HCT116 (cell line): ENCODE results near the gene NEDD4L.

ENCODE experiments used
- CEBPB ChIP-seq: IDR thresholded peaks from 2 replicates; pipeline ENCODE4 v1.6.1; 2012; ENCODE audit warnings: low read depth
- CTCF ChIP-seq, 3 experiments: fragments of 200-600 bp in 1 of 3; sonication (generic) in 1 of 3; IDR thresholded peaks in 2 of 3; conservative IDR thresholded peaks in 1 of 3; 2 replicates each; pipeline ENCODE4 v1.5.1; 2012 to 2017; ENCODE audit warnings: low read depth in 2 of 3, low read length in 2 of 3, antibody characterized with exemption in 1 of 3, borderline replicate concordance in 1 of 3, control low read depth in 1 of 3, mild to moderate bottlenecking in 1 of 3, mixed read lengths in 1 of 3, mixed run types in 1 of 3, moderate library complexity in 1 of 3; ENCODE audit not compliant: insufficient read depth in 1 of 3
- EGR1 ChIP-seq: IDR thresholded peaks from 2 replicates; pipeline ENCODE4 v1.6.1; 2012; ENCODE audit warnings: low read depth
- EZH2 ChIP-seq: fragments of 200-600 bp; sonication (generic); IDR thresholded peaks from 2 replicates; pipeline ENCODE4 v1.6.1; 2017; ENCODE audit warnings: antibody characterized with exemption, mixed run types
- EZH2phosphoT487 ChIP-seq: fragments of 200-600 bp; IDR thresholded peaks from 2 replicates; pipeline ENCODE4 v1.6.1; 2018; ENCODE audit warnings: antibody characterized with exemption, borderline replicate concordance
- JUND ChIP-seq: IDR thresholded peaks from 2 replicates; pipeline ENCODE4 v1.6.1; 2012
- MAX ChIP-seq: IDR thresholded peaks from 2 replicates; pipeline ENCODE4 v1.6.1; 2012
- POLR2A ChIP-seq: IDR thresholded peaks from 2 replicates; pipeline ENCODE4 v1.7.0; 2011; ENCODE audit warnings: borderline replicate concordance; ENCODE audit not compliant: insufficient read depth, insufficient read length; ENCODE audit errors: extremely low read depth
- POLR2AphosphoS5 ChIP-seq: IDR thresholded peaks from 2 replicates; pipeline ENCODE4 v1.6.1; 2011; ENCODE audit warnings: mild to moderate bottlenecking, low read depth, low read length, moderate library complexity
- RAD21 ChIP-seq: IDR thresholded peaks from 2 replicates; pipeline ENCODE4 v1.6.1; 2012; ENCODE audit warnings: low read depth, mild to moderate bottlenecking
- REST ChIP-seq: IDR thresholded peaks from 2 replicates; pipeline ENCODE4 v1.6.1; 2012; ENCODE audit warnings: low read depth
- SIN3A ChIP-seq: IDR thresholded peaks from 2 replicates; pipeline ENCODE4 v1.6.1; 2012; ENCODE audit warnings: low read depth
- YY1 ChIP-seq: IDR thresholded peaks from 2 replicates; pipeline ENCODE4 v1.6.1; 2011; ENCODE audit warnings: low read length, low read depth, moderate library complexity, mild to moderate bottlenecking; ENCODE audit not compliant: insufficient replicate concordance; ENCODE audit errors: extremely low read depth
- ZFX ChIP-seq: fragments of 450-650 bp; IDR thresholded peaks from 2 replicates; pipeline ENCODE4 v1.6.1; 2017

GRCh38 chr18:58391932-58392323 lies 347.9 kb downstream of the NEDD4L start:
- TF ChIP-seq CEBPB: no peak
- TF ChIP-seq CTCF (IDR thresholded peaks at IDR 0.05 in 2 of 3, conservative IDR thresholded peaks at IDR 0.05 in 1 of 3; ENCODE audit: borderline replicate concordance in 1 of 3, insufficient read depth in 1 of 3, low read depth in 2 of 3, low read length in 2 of 3): no peak
- TF ChIP-seq EZH2: no peak
- peak; percentile 22; the same call in 1 of the 2 replicates for TF ChIP-seq RAD21
- no peak for TF ChIP-seq EGR1
- no peak for TF ChIP-seq MAX
- TF ChIP-seq ZFX: no peak
- TF ChIP-seq EZH2phosphoT487: no peak
- TF ChIP-seq YY1: no peak
- TF ChIP-seq SIN3A: no peak
- no peak for TF ChIP-seq JUND
- no peak for TF ChIP-seq POLR2AphosphoS5
- no peak for TF ChIP-seq REST
- TF ChIP-seq POLR2A: no peak
